Ramos (cell line): ENCODE data around the gene SEMA6D.

ENCODE experiments used
- in situ Hi-C: fragments of 300-500 bp; cut with MboI; formaldehyde crosslinking; loops from one replicate; pipeline ENCODE4 v1.14.3; 2022; ENCODE audit warnings: low sequenced_read_pairs; ENCODE audit not compliant: unreplicated experiment

Gene SEMA6D

DNA sequence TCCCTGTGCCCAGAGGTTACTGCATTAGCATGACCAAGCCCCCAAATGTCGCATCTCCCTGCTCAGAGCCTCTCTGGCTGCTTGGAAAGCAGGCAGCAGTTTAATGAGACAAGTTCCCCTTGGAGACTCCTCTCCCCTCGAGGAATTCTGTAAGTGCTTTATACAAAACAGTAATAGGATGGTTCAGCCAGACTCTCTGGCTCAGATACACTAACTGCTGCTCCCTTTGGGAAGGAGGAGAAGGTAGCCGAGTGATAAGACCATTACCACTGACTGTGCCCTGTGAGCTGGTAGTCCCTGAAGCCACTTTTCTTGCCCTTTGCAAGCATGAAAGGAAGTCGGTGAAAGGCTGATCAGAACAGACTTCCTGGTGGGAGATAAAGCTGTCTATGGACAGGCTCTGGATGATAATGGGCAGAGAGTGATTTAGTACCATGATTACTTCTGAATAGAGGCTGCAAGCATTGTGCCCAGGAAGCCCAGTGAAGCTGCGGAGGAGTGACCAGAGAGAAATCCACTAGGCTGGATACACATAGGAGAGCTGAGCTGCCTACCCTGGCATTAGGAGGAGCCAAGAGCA lies 100.8 kb downstream of the SEMA6D start:
- in situ Hi-C loops, result no loop called here

DNA sequence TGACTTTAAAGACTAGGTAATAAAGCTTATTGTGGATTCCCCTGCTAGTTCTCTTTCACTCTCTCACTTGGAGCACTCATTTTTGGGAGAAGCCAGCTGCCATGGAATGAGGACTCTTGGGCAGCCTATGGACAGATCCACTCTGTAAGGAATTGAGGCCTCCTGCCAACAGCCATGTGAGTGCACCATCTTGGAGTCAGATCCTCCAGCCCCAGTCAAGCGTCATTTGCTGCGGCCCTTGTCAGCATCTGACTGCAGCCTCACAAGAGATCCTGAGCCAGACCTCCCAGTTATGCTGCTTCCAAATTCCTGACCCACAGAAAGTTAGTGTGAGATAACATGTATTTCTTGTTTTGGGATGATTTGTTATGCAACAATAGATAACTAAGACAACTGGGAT lies 101.9 kb downstream of the SEMA6D start:
- in situ Hi-C loops, result no loop called here

DNA sequence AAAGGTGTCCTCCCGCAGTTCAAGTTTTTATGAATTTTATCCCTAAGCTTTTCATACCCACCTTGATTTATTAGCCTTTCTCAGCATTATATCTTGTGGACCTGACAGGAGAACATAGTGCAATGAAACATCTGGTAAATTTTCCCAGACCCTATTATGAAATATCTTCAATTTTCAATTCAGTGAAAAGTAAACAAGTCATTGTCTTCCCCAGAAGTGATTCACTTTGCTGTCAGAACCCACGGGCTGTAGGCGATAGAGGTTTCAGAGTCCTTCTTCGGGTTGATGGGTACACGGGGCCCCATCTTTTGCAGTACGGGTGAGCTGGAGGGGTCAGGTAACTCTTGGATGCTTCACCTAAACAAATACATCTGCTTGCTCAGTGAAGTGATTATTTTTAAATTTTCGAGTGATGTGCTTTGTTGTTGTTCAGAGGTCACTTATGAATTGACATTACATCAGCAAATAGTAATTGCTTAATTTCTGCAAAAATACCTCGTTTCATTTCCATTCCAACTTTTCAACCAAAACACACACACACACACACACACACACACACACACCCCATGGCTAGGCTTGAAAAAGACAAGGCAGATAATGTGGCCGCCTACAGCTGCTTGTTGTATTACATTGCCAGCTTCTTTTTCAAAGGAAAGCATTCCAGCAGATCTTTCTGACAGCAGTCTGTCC lies 102.9 kb downstream of the SEMA6D start:
- in situ Hi-C loops, result no loop called here

DNA sequence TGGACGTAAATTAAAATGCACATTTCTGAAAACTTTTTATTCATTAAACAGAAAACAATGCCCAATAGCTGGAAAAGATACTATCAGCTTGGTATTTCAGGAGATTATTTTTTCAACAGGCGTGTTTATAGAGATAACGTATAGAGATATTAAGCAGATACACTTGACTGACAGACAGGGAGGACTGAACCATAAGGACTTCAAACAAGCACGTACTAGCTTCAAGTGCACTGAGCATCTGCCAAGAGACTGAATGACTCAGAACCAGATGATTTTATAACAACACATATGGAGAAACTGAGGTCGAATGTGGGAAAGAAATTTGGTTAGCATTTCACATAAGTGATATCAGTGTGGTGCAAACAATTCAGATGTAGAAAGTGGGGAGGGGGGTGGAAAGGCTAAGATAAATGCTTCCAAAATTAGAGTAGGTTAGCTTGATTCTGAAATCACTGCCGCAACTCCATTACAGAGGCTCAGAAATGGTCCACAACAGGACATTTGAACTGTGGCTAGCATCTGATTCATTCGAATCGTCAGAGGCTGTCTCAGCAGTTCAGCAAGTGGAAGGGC lies 103.5 kb downstream of the SEMA6D start:
- in situ Hi-C loops, result no loop called here

DNA sequence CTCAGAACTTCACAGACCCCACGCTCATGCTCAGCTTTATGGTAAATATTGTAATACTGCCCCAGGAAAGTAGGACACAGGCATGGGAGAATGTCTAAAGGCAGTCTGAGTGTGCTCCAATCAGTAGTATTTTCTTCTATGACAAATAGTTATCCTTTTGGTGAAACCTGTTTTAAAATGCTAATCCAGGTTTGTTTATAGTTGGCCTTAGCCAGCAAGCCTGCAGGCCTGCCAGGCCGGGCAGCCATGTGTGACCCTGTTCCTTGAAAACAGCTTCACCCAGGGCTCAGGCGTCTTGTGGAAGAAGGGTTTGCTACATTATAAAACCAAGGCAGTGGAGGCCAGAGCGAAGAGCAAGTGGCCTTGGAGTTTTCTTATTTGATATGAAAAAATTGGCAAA lies 104.7 kb downstream of the SEMA6D start:
- in situ Hi-C loops, result no loop called here
